ENCODE measurements around the gene RASEF. TPM values are rescaled to one million over a fixed set of nuclear protein-coding genes. Genes with fewer than 3 reads are reported as not detected.

The RASEF gene
- total RNA-seq, 4 donors from 2014 or later, result 0.12 to 1.6 (median 0.65) TPM

- ATAC-seq (ENCODE audit: low FRiP score) (no peak), DNase-seq (ENCODE audit: low spot score) (no peak)
- TF ChIP-seq CTCF (IDR thresholded peaks at IDR 0.05), result no peak
Measured at GRCh38 chr9:82993856-82994605, 68.9 kb downstream of the RASEF start.

GRCh38 chr9:82991671-82992070 lies 71.3 kb downstream of the RASEF start:
- DNase-seq (ENCODE audit: low spot score) (no peak), ATAC-seq (ENCODE audit: low FRiP score) (no peak)
- TF ChIP-seq CTCF (IDR thresholded peaks at IDR 0.05), result no peak

- ATAC-seq (ENCODE audit: low FRiP score) (no peak), DNase-seq (ENCODE audit: low spot score) (no peak)
- no peak for TF ChIP-seq CTCF (IDR thresholded peaks at IDR 0.05)
Measured at GRCh38 chr9:82989929-82990328, 73.0 kb downstream of the RASEF start.

GRCh38 chr9:82988488-82988887 lies 74.5 kb downstream of the RASEF start:
- ATAC-seq (ENCODE audit: low FRiP score) (no peak), DNase-seq (ENCODE audit: low spot score) (no peak)
- no peak for TF ChIP-seq CTCF (IDR thresholded peaks at IDR 0.05)

GRCh38 chr9:82987370-82988189 lies 75.4 kb downstream of the RASEF start:
- ATAC-seq (ENCODE audit: low FRiP score) (no peak), DNase-seq (ENCODE audit: low spot score) (no peak)
- no peak for TF ChIP-seq CTCF (IDR thresholded peaks at IDR 0.05)

- ATAC-seq (ENCODE audit: low FRiP score) (no peak), DNase-seq (ENCODE audit: low spot score) (no peak)
- no peak for TF ChIP-seq CTCF (IDR thresholded peaks at IDR 0.05)
Measured at GRCh38 chr9:82981552-82981951, 81.4 kb downstream of the RASEF start.

All from omental fat pad (tissue), 4 donors.